Stimulated activated CD4-positive, alpha-beta T cell treated with anti-CD3 and anti-CD28 coated beads, Interleukin-12 subunit alpha, Interleukin-12 subunit beta, amount 100 ng/mL, for 48 hours (primary cell): ENCODE measurements around the gene CYSTM1.

ENCODE experiments used
- DNase-seq, 3 donors: peaks; one replicate each; pipeline ENCODE4 v3.0.0-alpha.2; 2020; ENCODE audit warnings: low read depth in 2 of 3, low spot score in 1 of 3

The CYSTM1 gene

GRCh38 chr5:140205216-140205615 lies 30.2 kb downstream of the CYSTM1 start:
- DNase-seq, result no peak

- no peak for DNase-seq
Measured at GRCh38 chr5:140205952-140206351, 31.0 kb downstream of the CYSTM1 start.

GRCh38 chr5:140207250-140207964 lies 32.4 kb downstream of the CYSTM1 start:
- no peak for DNase-seq

DNA sequence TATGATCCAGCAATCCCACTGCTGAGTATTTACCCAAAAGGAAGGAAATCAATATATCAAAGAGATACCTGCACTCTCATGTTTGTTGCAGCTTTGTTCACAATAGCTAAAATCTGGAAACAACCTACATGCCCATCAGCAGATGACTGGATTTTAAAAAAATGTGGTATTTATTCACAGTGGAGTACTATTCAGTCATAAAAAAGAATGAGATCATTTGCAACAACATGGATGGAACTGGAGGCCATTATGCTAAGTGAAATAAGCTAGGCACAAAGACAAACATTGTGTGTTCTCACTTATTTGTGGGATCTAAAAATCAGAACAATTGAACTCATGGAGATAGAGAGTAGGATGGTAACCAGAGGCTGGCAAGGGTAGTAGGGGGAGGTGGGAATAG lies 33.1 kb downstream of the CYSTM1 start:
- no peak for DNase-seq

GRCh38 chr5:140213370-140213983 lies 38.5 kb downstream of the CYSTM1 start:
- DNase-seq, result no peak

GRCh38 chr5:140214831-140215230 lies 39.8 kb downstream of the CYSTM1 start:
- no peak for DNase-seq

DNA sequence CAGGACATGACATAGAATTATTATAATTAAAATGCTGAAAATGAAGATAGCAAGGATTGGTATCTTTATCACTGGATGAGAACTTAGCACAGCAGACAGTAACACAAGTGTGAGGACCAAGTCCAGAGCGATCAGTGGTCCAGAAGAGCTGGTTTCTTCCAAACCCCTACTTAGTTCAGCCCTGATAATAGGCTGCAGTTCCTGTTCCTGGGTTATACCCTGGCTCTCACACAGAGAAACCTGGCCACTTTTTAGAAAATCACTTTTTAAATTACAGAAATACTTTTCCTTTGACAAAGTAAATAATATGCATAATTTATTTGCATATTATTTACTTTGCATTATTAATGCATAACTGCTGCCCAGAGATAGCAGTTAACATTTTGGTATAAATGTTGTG lies 40.3 kb downstream of the CYSTM1 start:
- DNase-seq, result no peak

- no peak for DNase-seq
Measured at GRCh38 chr5:140216478-140217074, 41.6 kb downstream of the CYSTM1 start.

GRCh38 chr5:140217299-140218026 lies 42.5 kb downstream of the CYSTM1 start:
- no peak for DNase-seq

- no peak for DNase-seq
Measured at GRCh38 chr5:140219068-140219991, 44.3 kb downstream of the CYSTM1 start.

DNA sequence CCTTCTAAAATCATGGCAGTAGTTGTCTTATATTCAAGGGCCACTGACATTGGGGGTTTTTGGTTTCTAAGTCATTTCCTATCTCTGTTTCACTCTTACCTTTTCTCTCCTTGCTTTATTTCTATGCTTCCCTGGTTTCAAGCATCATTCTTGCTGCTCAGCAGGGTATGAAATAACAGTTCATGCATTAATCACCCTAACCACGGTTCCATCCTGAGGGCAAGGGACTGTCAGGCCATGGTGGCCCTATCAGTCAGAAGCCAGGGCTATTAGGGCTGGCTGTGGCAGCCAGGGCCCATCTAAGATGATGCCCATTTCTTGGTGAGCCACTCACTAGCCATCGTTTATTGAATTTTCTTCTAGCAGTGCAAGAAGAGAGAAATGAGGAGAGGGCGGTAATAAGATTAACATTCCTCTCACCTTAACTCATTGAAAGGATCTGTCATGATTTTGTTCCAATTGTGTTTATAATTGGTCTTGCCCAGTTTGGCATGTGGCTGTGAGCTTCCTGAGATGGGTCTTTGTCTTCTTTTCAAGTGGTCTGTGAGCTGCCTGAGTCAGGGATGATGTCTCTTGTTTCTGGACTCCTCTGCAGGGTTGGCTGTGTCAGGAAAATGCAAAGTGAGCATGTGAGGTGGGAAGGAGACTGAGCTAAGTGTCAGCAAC lies 45.2 kb downstream of the CYSTM1 start:
- DNase-seq, result no peak

GRCh38 chr5:140220698-140221064 lies 45.7 kb downstream of the CYSTM1 start:
- DNase-seq, result no peak

DNA sequence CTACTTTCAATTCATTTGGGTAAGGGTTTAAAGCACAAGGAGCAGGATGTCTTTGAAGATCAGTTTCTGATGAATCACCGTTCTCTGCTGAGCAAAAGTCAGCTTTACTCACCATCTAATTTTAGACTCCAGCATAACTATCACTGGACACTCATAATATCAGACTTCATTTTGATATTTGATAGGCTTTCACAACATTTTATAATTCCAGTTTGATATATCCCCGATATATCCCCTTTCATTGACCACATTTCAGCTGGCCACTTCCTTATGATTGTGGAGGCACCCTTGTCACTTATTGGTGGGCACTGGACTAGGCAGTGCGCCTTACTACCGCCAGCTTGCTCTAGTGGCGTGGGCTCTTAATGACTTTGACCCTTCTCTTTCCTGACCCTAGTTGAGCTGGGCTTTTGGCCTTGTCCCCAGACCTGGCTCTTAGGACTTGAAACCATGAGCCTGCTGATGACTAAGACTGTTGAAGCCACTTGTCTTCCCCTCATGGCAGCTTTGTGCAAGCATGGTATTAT lies 46.8 kb downstream of the CYSTM1 start:
- DNase-seq, result no peak

DNA sequence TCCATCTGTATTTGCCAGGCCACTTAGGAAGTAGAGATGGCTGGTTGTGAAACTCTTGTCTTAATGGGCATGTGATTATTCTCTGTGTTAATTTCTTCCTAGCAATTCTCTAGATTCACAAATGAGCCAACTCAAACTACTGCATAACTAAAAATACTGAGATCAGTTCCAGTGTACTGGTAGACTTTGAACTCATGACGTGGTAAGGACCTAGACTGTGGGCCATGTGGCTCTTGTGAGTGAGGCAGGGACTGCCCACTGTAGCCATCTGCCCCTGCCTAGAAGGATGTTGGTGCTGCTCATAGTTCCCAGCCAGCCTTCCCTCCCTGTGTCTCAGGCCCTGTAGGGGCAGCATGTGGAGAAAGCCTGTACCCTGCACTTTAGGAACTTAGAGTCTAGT lies 47.4 kb downstream of the CYSTM1 start:
- no peak for DNase-seq

DNA sequence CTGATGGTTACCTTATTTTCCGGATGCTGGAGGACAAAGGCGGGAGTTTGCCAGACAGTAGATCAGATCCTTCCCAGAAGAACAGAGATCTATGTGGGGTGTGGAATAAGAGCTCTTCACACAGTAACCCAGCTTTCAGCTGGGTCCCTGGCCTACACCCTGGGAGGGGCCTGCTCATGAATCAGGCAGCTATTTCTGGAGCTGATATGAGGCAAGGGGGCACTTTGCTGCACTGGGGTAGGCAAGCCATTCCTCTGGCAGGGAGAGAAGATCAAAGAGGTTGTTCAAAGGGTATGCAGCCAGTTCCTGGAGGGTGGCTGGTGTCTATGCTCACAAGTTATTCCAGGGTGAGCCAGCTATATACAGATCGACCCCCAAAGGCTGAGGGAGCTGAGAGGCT lies 48.6 kb downstream of the CYSTM1 start:
- DNase-seq, result no peak

DNA sequence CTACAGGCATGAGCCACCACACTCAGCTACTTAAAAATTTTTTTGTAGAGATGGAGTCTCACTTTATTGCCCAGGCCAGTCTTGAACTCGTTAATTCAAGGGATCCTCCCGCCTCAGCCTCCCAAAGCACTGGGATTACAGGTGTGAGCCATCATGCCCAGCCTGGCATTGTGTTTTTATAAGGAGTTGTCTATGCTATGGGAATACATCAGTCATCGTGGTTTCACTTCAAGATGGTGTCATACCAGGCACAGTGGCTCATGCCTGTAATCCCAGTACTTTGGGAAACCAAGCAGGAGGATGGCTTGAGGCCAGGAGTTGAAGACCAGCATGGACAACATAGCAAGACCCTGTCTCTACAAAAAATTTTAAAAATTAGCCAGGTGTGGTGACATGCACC lies 49.7 kb downstream of the CYSTM1 start:
- DNase-seq, result no peak

GRCh38 chr5:140225396-140225795 lies 50.4 kb downstream of the CYSTM1 start:
- no peak for DNase-seq

DNA sequence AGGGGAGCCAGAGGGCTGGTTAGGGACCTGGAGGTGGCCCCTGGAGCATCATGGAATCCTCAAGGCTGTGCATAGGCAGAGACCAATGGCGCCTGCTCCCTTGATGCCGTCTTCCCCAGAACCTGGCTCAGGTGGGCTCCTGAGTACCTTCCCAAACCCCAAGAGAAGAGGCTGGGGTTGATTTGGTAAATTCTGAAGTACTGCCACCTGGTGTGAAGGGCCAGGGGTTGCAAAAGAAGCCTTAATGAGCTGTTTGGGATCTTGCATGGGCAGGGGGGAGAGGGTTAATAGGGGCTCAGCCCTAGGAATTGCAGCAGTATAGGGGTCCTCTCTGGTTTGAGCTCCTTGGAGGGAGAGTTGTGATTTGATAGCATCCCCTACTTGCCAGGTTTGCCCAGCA lies 52.1 kb downstream of the CYSTM1 start:
- no peak for DNase-seq

GRCh38 chr5:140228364-140228837 lies 53.4 kb downstream of the CYSTM1 start:
- no peak for DNase-seq

GRCh38 chr5:140230373-140230772 lies 55.4 kb downstream of the CYSTM1 start:
- DNase-seq, result no peak
